Hepatocyte (in vitro differentiated cells): ENCODE data around the gene STAC3. TPM values are rescaled to one million over a fixed set of nuclear protein-coding genes. Genes with fewer than 3 reads are reported as not detected.

Source experiments
- DNase-seq: peaks from one replicate; pipeline ENCODE4 v3.0.0-alpha.2; 2016; ENCODE audit warnings: low spot score
- H2AFZ ChIP-seq: fragments of 200-600 bp; sonication (generic); 2 replicates; pipeline ENCODE4 v1.6.0; 2016; ENCODE audit warnings: antibody characterized with exemption, mild to moderate bottlenecking
- H3K27ac ChIP-seq: fragments of 200-600 bp; sonication (generic); 2 replicates; pipeline ENCODE4 v1.5.1; 2016; ENCODE audit warnings: mild to moderate bottlenecking
- H3K27me3 ChIP-seq: fragments of 200-600 bp; sonication (generic); 2 replicates; pipeline ENCODE4 v1.6.1; 2016
- H3K36me3 ChIP-seq: fragments of 200-600 bp; sonication (generic); replicated peaks from 2 replicates; pipeline ENCODE4 v1.5.1; 2016; ENCODE audit warnings: low read depth; ENCODE audit not compliant: insufficient read depth
- H3K4me1 ChIP-seq: fragments of 200-600 bp; sonication (generic); 2 replicates; pipeline ENCODE4 v1.5.1; 2016; ENCODE audit warnings: mild to moderate bottlenecking, moderate library complexity; ENCODE audit not compliant: insufficient read depth
- H3K4me2 ChIP-seq: fragments of 200-600 bp; sonication (generic); 2 replicates; pipeline ENCODE4 v1.6.0; 2016
- H3K4me3 ChIP-seq: fragments of 200-600 bp; sonication (generic); 2 replicates; pipeline ENCODE4 v1.5.1; 2016; ENCODE audit warnings: mild to moderate bottlenecking
- H3K79me2 ChIP-seq: fragments of 200-600 bp; sonication (generic); 2 replicates; pipeline ENCODE4 v1.6.0; 2017; ENCODE audit warnings: mild to moderate bottlenecking
- H3K9me2 ChIP-seq: fragments of 200-600 bp; sonication (generic); replicated peaks from 2 replicates; pipeline ENCODE4 v1.6.0; 2017; ENCODE audit warnings: mild to moderate bottlenecking; ENCODE audit not compliant: insufficient read depth
- H3K9me3 ChIP-seq: fragments of 200-600 bp; sonication (generic); 2 replicates; pipeline ENCODE4 v1.5.1; 2016; ENCODE audit warnings: low read depth, mild to moderate bottlenecking
- H4K20me1 ChIP-seq: fragments of 200-600 bp; sonication (generic); 2 replicates; pipeline ENCODE4 v1.6.0; 2016; ENCODE audit warnings: mild to moderate bottlenecking; ENCODE audit not compliant: insufficient read depth, poor library complexity, severe bottlenecking
- CTCF ChIP-seq: fragments of 200-600 bp; sonication (generic); IDR thresholded peaks from 2 replicates; pipeline ENCODE4 v1.5.1; 2016; ENCODE audit warnings: antibody characterized with exemption, mild to moderate bottlenecking; ENCODE audit not compliant: poor library complexity
- EZH2 ChIP-seq: fragments of 200-600 bp; sonication (generic); IDR thresholded peaks from 2 replicates; pipeline ENCODE4 v1.6.1; 2016; ENCODE audit warnings: antibody characterized with exemption, mild to moderate bottlenecking, borderline replicate concordance
- EZH2phosphoT487 ChIP-seq: fragments of 200-600 bp; sonication (generic); IDR thresholded peaks from one replicate; pipeline ENCODE4 v1.6.1; 2018; ENCODE audit warnings: antibody characterized with exemption, mild to moderate bottlenecking, low read depth, moderate library complexity; ENCODE audit not compliant: unreplicated experiment, severe bottlenecking
- WGBS: methylation state at CpG from one replicate; pipeline ENCODE4 v1.1.6; 2016; ENCODE audit warnings: low lambda C conversion rate; ENCODE audit errors: missing lambda C conversion rate; 5-methylcytosine and 5-hydroxymethylcytosine counted together
- polyA plus RNA-seq: library from polyadenylated mRNA; unstranded; fragments of >200 nt; fragmentation: Nextera tagmentation; extraction: Ambion mirVana; gene quantifications from 2 replicates; pipeline ENCODE4 v1.2.1, GENCODE V29; 2016
- total RNA-seq: library from RNA; depleted of rRNA; stranded (reverse); fragments of >200 nt; gene quantifications from 2 replicates; pipeline ENCODE4 v1.2.3, GENCODE V29; 2014

Gene STAC3
- total and polyA plus RNA-seq, 2 experiments from 2014 or later, result 0.23 to 0.83 TPM

- no peaks in the 10 kb centered on the region for H3K9me2 ChIP-seq
- no peak overlapping the region for H3K27ac ChIP-seq
- no peak overlapping the region for H3K4me2 ChIP-seq
- no peak overlapping the region for H3K4me3 ChIP-seq
- no peak for DNase-seq
- no peaks in the 10 kb centered on the region for H4K20me1 ChIP-seq
- H3K36me3 ChIP-seq, result peaks cover 1% of the 10 kb centered on the region
- no peaks in the 10 kb centered on the region for H3K9me3 ChIP-seq
- no peak overlapping the region for H2AFZ ChIP-seq
- 95% methylated on average over 3 of the region's 3 CpGs for WGBS
- no peak for TF ChIP-seq EZH2phosphoT487
- no peak for TF ChIP-seq EZH2
- TF ChIP-seq CTCF, result no peak
- no peaks in the 10 kb centered on the region for H3K79me2 ChIP-seq
- no peaks in the 10 kb centered on the region for H3K27me3 ChIP-seq
- H3K4me1 ChIP-seq, result no peaks in the 10 kb centered on the region
Observed at GRCh38 chr12:57262126-57262822, 11.3 kb upstream of the STAC3 start.

GRCh38 chr12:57261428-57261865 is 10.5 kb upstream of the STAC3 start:
- Histone ChIP-seq H3K79me2 (no peaks in the 10 kb centered on the region), H3K4me2 (no peak overlapping the region), H3K36me3 (no peaks in the 10 kb centered on the region), H3K4me1 (no peaks in the 10 kb centered on the region), H3K9me3 (no peaks in the 10 kb centered on the region), H3K27me3 (no peaks in the 10 kb centered on the region), H3K4me3 (no peak overlapping the region), H3K9me2 (no peaks in the 10 kb centered on the region), H4K20me1 (no peaks in the 10 kb centered on the region), H2AFZ (no peak overlapping the region), H3K27ac (no peak overlapping the region)
- TF ChIP-seq CTCF (no peak), EZH2phosphoT487 (no peak), EZH2 (no peak)
- 59% methylated on average over 2 of the region's 2 CpGs for WGBS
- DNase-seq, result no peak

GRCh38 chr12:57260366-57260765 is 9.4 kb upstream of the STAC3 start:
- Histone ChIP-seq H3K4me1 (no peaks in the 10 kb centered on the region), H3K4me3 (no peak overlapping the region), H4K20me1 (no peaks in the 10 kb centered on the region), H3K27me3 (no peaks in the 10 kb centered on the region), H3K4me2 (no peak overlapping the region), H3K9me3 (no peaks in the 10 kb centered on the region), H3K79me2 (no peaks in the 10 kb centered on the region), H3K27ac (no peak overlapping the region), H3K36me3 (no peaks in the 10 kb centered on the region), H3K9me2 (no peaks in the 10 kb centered on the region), H2AFZ (no peak overlapping the region)
- no peak for DNase-seq
- TF ChIP-seq CTCF (no peak), EZH2phosphoT487 (no peak), EZH2 (no peak)
- WGBS, result 95% methylated on average over 4 of the region's 4 CpGs
